TTC549 (cell line): ENCODE data around the gene ERICH3.

Experiments used
- FAIRE-seq: peaks from 2 replicates; lab custom pipeline; 2012; peaks lifted over from hg19 to GRCh38; lab: Jason Lieb, UNC

Gene ERICH3

GRCh38 chr1:74591949-74592348 is 81.6 kb downstream of the ERICH3 start:
- no peak for FAIRE-seq

GRCh38 chr1:74590288-74590687 is 83.3 kb downstream of the ERICH3 start:
- FAIRE-seq = no peak

- no peak for FAIRE-seq
Observed at GRCh38 chr1:74587888-74588287, 85.7 kb downstream of the ERICH3 start.

GRCh38 chr1:74586253-74586897 is 87.2 kb downstream of the ERICH3 start:
- FAIRE-seq = peak; percentile 29

GRCh38 chr1:74584185-74584584 is 89.4 kb downstream of the ERICH3 start:
- FAIRE-seq = no peak

- FAIRE-seq = no peak
Observed at GRCh38 chr1:74583397-74583796, 90.2 kb downstream of the ERICH3 start.

- FAIRE-seq = no peak
Observed at GRCh38 chr1:74579425-74579824, 94.2 kb downstream of the ERICH3 start.

GRCh38 chr1:74578101-74578500 is 95.5 kb downstream of the ERICH3 start:
- FAIRE-seq = no peak

GRCh38 chr1:74571891-74572290 is 101.7 kb downstream of the ERICH3 start:
- FAIRE-seq = no peak

- no peak for FAIRE-seq
Observed at GRCh38 chr1:74571493-74571800, 102.1 kb downstream of the ERICH3 start.

GRCh38 chr1:74570797-74571492 is 102.6 kb downstream of the ERICH3 start:
- no peak for FAIRE-seq

- no peak for FAIRE-seq
Observed at GRCh38 chr1:74549932-74550331, 123.7 kb downstream of the ERICH3 start.

- FAIRE-seq = no peak
Observed at GRCh38 chr1:74548961-74549750, 124.4 kb downstream of the ERICH3 start.

- FAIRE-seq = no peak
Observed at GRCh38 chr1:74545821-74546220, 127.8 kb downstream of the ERICH3 start.

- FAIRE-seq = no peak
Observed at GRCh38 chr1:74534241-74534640, 139.4 kb downstream of the ERICH3 start.

GRCh38 chr1:74531796-74532195 is 141.8 kb downstream of the ERICH3 start:
- FAIRE-seq = no peak

GRCh38 chr1:74530892-74531291 is 142.7 kb downstream of the ERICH3 start:
- FAIRE-seq = no peak

GRCh38 chr1:74528123-74528522 is 145.5 kb downstream of the ERICH3 start:
- no peak for FAIRE-seq

GRCh38 chr1:74526708-74527107 is 146.9 kb downstream of the ERICH3 start:
- FAIRE-seq = no peak

- no peak for FAIRE-seq
Observed at GRCh38 chr1:74523873-74524480, 149.6 kb downstream of the ERICH3 start.

- no peak for FAIRE-seq
Observed at GRCh38 chr1:74522148-74522547, 151.4 kb downstream of the ERICH3 start.
